Heart right ventricle (tissue), 16 donors: ENCODE results near the gene MARK3. TPM values are rescaled to one million over a fixed set of nuclear protein-coding genes. Genes with fewer than 3 reads are reported as not detected.

Experiments
- ATAC-seq, 8 donors: fragments of 200-7000 bp; cut with Tn5 transposase; one replicate each; pipeline ENCODE4 v1.9.1; 2020; ENCODE audit warnings: mild to moderate bottlenecking in 8 of 8, moderate library complexity in 8 of 8, moderate number of reproducible peaks in 1 of 8
- DNase-seq, 2 donors: peaks; one replicate each; pipeline ENCODE4 v3.0.0-alpha.2; 2020
- H3K27ac ChIP-seq, 10 donors: fragments of 200-600 bp; sonication (generic) in 2 of 10; one replicate each; pipeline versions ENCODE4 v1.5.0 to v1.8.0; 2020 to 2022; ENCODE audit warnings: mild to moderate bottlenecking in 3 of 10
- H3K27me3 ChIP-seq, 7 donors: fragments of 200-600 bp; one replicate each; pipeline ENCODE4 v1.8.0; 2021 to 2022; ENCODE audit warnings: mild to moderate bottlenecking in 2 of 7
- H3K36me3 ChIP-seq, 9 donors: fragments of 200-600 bp; sonication (generic) in 1 of 9; one replicate each; pipeline versions ENCODE4 v1.5.0 to v1.8.0; 2020 to 2022; ENCODE audit warnings: mild to moderate bottlenecking in 2 of 9
- H3K4me1 ChIP-seq, 9 donors: fragments of 200-600 bp; sonication (generic) in 1 of 9; one replicate each; pipeline versions ENCODE4 v1.5.0 to v1.8.0; 2020 to 2022; ENCODE audit warnings: mild to moderate bottlenecking in 4 of 9
- H3K4me3 ChIP-seq, 10 donors: fragments of 200-600 bp; sonication (generic) in 2 of 10; one replicate each; pipeline versions ENCODE4 v1.5.0 to v1.8.0; 2020 to 2022; ENCODE audit warnings: mild to moderate bottlenecking in 7 of 10, moderate library complexity in 2 of 10
- H3K9me3 ChIP-seq, 11 donors: fragments of 200-600 bp in 10 of 11; sonication (generic) in 2 of 11; one replicate each; pipeline versions ENCODE4 v1.5.0 to v1.8.0; 2013 to 2022; ENCODE audit warnings: mild to moderate bottlenecking in 2 of 11, control low read depth in 1 of 11, moderate library complexity in 1 of 11
- WGBS, 2 donors: extraction: QIAGEN DNeasy Blood & Tissue Kit; methylation state at CpG; one replicate each; pipeline ENCODE4 v1.1.7; 2013; ENCODE audit warnings: inconsistent platforms in 1 of 2; 5-methylcytosine and 5-hydroxymethylcytosine counted together
- intact Hi-C, 10 donors: fragments of 100-400 bp; cut with DNase I; formaldehyde crosslinking; loops; one replicate each; pipeline versions ENCODE4 v1.11.1 to v1.14.2; 2022
- polyA plus RNA-seq, 2 donors: library from polyadenylated mRNA; stranded (reverse); fragments of 200-250 nt; gene quantifications; one replicate each; pipeline ENCODE4 v1.2.3, GENCODE V29; 2013
- total RNA-seq, 10 donors: library from RNA; stranded (reverse); fragmentation: NEBNext Ultra II Directional in 3 of 10; extraction: Animal tissue kit (Norgen Biotek cat#: 25700) in 3 of 10; gene quantifications; one replicate each; pipeline versions ENCODE4 v1.2.1 to v1.2.4, GENCODE V29; 2021 to 2023
- TF ChIP-seq, protein P1 (sequence below), 9 donors: fragments of 200-600 bp; sonication (generic) in 2 of 9; IDR thresholded peaks; one replicate each; pipeline versions ENCODE4 v1.5.0 to v1.8.0; 2021 to 2022; ENCODE audit warnings: antibody characterized with exemption in 9 of 9, mild to moderate bottlenecking in 5 of 9, moderate library complexity in 1 of 9
- donor health status: Arrhythmogenic right ventricular cardiomyopathy.
- donor health status: ischemic (EF 13 %, LVEDD 7.1; RV severe dilation, severe dysfunction).
- donor health status: healthy with polysubstance abuse.
- donor health status: DM: no; HTN: yes; CAD: no.
- donor health status: DM: no; HTN: no; CAD: no.
- donor health status: ischemic (EF 25% LVEDD 6.9; RV normal size, moderate dysfunction).
- donor health status: ischemic (EF 25% LVEDD 5.7; RV mildly dilated, moderate dysfunction).
- donor health status: healthy.
- donor health status: DM: yes; HTN: yes; CAD: no.
- donor health status: Ischemic cardiomyopathy.
- donor health status: ischemic (EF 35%, LVEDD 5.7; RV mildly dilated, moderate dysfunction).
- donor health status: nonischemic (EF 11% LVEDD 7.7; RV severe dilation, severe dysfunction).
- donor health status: DM: yes; HTN: yes; CAD: no.
- donor health status: PGD.
- donor health status: ischemic (EF 29% LVEDD 5.4; RV normal size, mild dysfunction).
- donor health status: nonischemic (EF 23%, LVEDD 6.1; RV moderate dilation, normal function).

The MARK3 gene
- total and polyA plus RNA-seq, 12 donors = 62.3 to 246 (median 77.1) TPM

GRCh38 chr14:103382376-103382775, 2.8 kb upstream of the MARK3 start:
- Histone ChIP-seq H3K27ac (no peak overlapping the region), H3K9me3 (no peaks in the 10 kb centered on the region), H3K27me3 (no peaks in the 10 kb centered on the region), H3K36me3 (no peaks in the 10 kb centered on the region), H3K4me1 (peaks cover 4 to 28% (median 12%) of the 10 kb centered on the region in 9 donors), H3K4me3 (no peak overlapping the region)
- intact Hi-C loops = loop anchor here in 4 of 10 donors (5.0 to 10.0 kb wide), 3 partner anchors 45 to 112 kb away; partner anchors contain the start of gene EIF5 (in 1 of the 4)
- ATAC-seq (no peak), DNase-seq (no peak)
- TF ChIP-seq, protein P1, sequence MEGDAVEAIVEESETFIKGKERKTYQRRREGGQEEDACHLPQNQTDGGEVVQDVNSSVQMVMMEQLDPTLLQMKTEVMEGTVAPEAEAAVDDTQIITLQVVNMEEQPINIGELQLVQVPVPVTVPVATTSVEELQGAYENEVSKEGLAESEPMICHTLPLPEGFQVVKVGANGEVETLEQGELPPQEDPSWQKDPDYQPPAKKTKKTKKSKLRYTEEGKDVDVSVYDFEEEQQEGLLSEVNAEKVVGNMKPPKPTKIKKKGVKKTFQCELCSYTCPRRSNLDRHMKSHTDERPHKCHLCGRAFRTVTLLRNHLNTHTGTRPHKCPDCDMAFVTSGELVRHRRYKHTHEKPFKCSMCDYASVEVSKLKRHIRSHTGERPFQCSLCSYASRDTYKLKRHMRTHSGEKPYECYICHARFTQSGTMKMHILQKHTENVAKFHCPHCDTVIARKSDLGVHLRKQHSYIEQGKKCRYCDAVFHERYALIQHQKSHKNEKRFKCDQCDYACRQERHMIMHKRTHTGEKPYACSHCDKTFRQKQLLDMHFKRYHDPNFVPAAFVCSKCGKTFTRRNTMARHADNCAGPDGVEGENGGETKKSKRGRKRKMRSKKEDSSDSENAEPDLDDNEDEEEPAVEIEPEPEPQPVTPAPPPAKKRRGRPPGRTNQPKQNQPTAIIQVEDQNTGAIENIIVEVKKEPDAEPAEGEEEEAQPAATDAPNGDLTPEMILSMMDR (IDR thresholded peaks at IDR 0.05) = no peak
- 51 to 64% methylated on average over 4 of the region's 4 CpGs for WGBS, 2 donors

- peak; percentile 0 to 54 (median 31) for ATAC-seq
- no peak for DNase-seq
- H3K36me3 ChIP-seq = peaks cover 0 to 3% (median 0%) of the 10 kb centered on the region in 9 donors
- H3K9me3 ChIP-seq = no peaks in the 10 kb centered on the region
- intact Hi-C loops = loop anchor here in 8 of 10 donors (1.0 to 10.0 kb wide), 7 partner anchors 43 to 110 kb away; partner anchors contain the start of gene EIF5 (in 4 of the 8)
- H3K4me3 ChIP-seq = peak overlapping the region; percentile 71 to 100 (median 92)
- peak overlapping the region; percentile 80 to 99 (median 98) for H3K27ac ChIP-seq
- peaks cover 4 to 45% (median 30%) of the 10 kb centered on the region in 9 donors for H3K4me1 ChIP-seq
- TF ChIP-seq, protein P1 (IDR thresholded peaks at IDR 0.05) = no peak
- H3K27me3 ChIP-seq = no peaks in the 10 kb centered on the region
- 7 to 8% methylated on average over 31 of the region's 31 CpGs for WGBS, 2 donors
These were observed 614 bp upstream of the MARK3 start for GRCh38 chr14:103384450-103385151.

- DNase-seq = peak; percentile 21 to 24
- ATAC-seq = peak in 3 of 8 donors; percentile 8 to 17 (median 14)
- 0 to 1% methylated on average over 44 of the region's 44 CpGs for WGBS, 2 donors
- H3K27ac ChIP-seq = peak overlapping the region; percentile 80 to 99 (median 98)
- peaks cover 0 to 3% (median 0%) of the 10 kb centered on the region in 9 donors for H3K36me3 ChIP-seq
- intact Hi-C loops = loop anchor here in 7 of 10 donors (1.0 to 10.0 kb wide), 7 partner anchors 41 to 109 kb away; partner anchors contain the start of gene EIF5 (in 4 of the 7)
- TF ChIP-seq, protein P1 (IDR thresholded peaks at IDR 0.05) = no peak
- H3K4me3 ChIP-seq = peak overlapping the region; percentile 71 to 100 (median 92)
- H3K9me3 ChIP-seq = no peaks in the 10 kb centered on the region
- H3K27me3 ChIP-seq = no peaks in the 10 kb centered on the region
- H3K4me1 ChIP-seq = peaks cover 4 to 54% (median 42%) of the 10 kb centered on the region in 9 donors
These were observed 906 bp downstream of the MARK3 start for GRCh38 chr14:103385929-103386712.

DNA sequence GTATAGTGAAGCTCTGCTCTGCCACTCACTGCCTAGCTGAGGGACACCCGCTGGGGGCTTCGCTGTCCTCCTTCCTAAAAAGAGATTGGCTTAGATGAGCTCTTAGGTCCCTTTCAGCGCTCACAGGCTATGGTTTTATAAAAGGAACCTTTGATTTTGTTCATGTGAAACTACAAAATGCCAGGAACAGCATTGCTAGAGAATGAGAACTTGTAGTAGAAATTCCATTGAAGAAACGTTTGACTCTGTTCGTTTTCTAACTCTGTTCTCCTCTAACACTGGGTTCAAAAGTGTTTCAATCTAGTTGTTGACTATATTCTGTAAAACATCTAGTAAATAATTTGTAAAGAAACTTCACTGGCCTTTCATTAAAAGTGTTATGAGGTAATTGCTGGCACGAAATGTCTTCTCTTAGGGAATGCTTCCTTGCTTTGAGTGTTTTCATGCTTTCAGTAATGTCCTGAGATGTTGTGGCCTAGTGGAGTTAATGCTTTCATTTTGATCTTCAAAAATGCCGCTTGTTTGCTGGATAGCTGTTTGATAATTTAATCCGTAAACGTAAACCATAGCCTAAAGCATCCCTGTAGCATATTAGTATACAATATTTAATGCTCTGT, 1.6 kb downstream of the MARK3 start:
- H3K27me3 ChIP-seq = no peaks in the 10 kb centered on the region
- TF ChIP-seq, protein P1 (IDR thresholded peaks at IDR 0.05) = no peak
- H3K27ac ChIP-seq = peak overlapping the region in 9 of 10 donors; percentile 94 to 99 (median 98)
- 8 to 11% methylated on average over 9 of the region's 9 CpGs for WGBS, 2 donors
- H3K4me1 ChIP-seq = peaks cover 4 to 57% (median 49%) of the 10 kb centered on the region in 9 donors
- intact Hi-C loops = loop anchor here in 6 of 10 donors (5.0 to 10.0 kb wide), 6 partner anchors 40 to 108 kb away; partner anchors contain the start of gene EIF5 (in 3 of the 6)
- H3K4me3 ChIP-seq = peak overlapping the region; percentile 71 to 100 (median 92)
- no peak for ATAC-seq
- H3K36me3 ChIP-seq = peaks cover 0 to 3% (median 0%) of the 10 kb centered on the region in 9 donors
- no peaks in the 10 kb centered on the region for H3K9me3 ChIP-seq
- no peak for DNase-seq
